Fibroblast of skin of right biceps (primary cell): ENCODE data around the gene GNPAT.
"Not testable (repeated sequence)": the region's sequence is repeated elsewhere in the genome, so short reads cannot be mapped to it uniquely, and the experiment has no call there.

Experiments
- DNase-seq: peaks from one replicate; pipeline ENCODE4 v3.0.0-alpha.2; 2013

The GNPAT gene

DNA sequence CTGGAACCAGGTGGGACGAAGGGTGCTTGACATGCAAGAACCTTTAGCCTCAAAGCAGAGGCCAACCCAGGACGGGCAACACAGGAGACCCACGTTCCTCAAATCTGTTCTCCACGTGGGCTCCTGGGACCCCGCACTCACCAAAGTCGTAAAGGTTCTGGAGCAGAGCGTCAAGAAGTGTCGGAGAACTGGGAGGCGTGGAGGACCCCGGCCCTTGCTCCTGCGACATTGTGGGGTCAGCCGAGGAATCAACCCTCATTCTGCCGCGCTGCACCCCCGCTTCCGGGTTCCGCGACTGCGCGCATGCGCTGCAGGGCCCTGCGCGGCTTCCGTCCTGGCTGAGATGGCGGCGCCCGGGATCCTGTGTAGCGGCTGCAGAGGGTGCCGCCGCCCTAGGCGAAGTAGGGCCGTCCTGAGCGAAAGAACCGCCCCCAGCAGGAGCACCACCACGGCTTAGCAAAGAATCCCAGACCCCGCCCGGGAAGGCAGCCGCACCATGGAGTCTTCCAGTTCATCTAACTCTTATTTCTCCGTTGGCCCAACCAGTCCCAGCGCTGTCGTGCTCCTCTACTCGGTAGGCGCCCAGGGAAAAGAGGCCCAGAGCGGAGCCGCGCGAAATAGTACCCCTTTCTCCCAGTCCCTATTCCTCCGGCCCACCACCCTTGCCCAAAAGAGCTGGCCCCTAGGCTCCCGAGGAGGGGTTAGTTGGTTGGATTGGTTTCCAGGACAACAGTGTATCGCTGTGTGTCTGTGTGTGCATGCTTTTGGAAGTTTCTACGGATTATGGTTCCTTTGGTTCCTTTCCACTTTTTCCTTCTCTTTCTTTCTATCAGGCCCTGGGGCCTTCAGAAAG is at the start of gene GNPAT:
TSS of gene GNPAT (plus strand) at position 330 of the 853 bp plus-strand sequence. CDS start at position 497, 167 bp downstream.
- peak; percentile 87 for DNase-seq

DNA sequence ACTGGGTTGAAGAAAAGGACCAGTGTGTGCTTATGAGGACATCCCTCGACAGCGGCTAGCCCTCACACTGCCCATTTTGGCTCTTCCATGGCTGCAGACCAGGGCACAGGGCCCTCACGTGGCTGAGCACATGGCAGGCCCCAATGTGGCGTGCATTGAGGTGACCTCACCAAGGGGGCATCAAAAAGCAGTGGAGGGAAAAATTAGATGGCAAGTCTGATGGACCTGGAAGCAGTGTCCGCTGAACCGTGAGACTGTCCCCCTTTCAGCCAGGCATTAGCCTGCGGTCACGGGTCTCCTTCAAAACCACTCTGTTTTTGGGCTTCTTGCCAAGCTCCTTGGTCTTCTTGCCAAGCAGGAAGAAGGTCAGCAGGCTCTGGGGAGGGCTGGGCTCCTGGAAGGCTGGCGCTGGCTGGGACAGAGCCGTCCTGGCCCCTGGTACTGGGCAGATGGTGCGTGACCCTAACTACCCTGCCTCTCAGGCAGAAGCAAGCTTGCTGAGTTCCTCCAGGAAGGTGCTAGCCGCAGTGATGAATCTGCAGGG is 48.3 kb upstream of the GNPAT start:
- no peak for DNase-seq

DNA sequence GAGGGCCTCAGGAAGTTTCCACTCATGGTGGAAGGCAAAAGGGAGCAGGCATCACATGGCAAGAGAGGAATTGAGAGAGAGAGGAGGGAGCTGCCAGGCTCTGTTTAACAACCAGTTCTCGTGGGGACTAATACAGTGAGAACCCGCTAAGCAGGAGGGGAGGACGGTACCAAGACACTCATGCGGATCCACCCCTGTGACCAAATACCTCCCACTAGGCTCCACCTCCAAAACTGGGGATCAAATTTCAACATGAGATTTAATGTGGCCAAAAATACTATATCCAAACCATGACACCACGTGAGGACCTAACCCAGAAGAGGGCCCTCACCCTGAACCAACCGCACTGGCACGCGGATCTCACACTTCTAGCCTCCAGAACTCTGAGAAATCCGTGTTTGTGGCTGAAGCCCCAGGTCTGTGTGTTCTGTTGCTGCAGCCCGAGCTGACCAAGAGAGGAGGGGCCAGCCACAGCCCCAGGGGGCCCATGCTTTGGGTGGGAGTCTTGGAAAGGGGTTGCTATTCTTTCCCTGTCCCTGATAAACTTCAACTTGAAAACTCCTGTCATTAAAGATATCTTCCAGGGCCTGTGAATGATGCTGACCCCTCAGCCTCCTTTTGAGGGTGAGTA is 47.2 kb upstream of the GNPAT start:
- DNase-seq: no peak

- no peak for DNase-seq
Observed at GRCh38 chr1:231194476-231194842, 46.6 kb upstream of the GNPAT start.

DNA sequence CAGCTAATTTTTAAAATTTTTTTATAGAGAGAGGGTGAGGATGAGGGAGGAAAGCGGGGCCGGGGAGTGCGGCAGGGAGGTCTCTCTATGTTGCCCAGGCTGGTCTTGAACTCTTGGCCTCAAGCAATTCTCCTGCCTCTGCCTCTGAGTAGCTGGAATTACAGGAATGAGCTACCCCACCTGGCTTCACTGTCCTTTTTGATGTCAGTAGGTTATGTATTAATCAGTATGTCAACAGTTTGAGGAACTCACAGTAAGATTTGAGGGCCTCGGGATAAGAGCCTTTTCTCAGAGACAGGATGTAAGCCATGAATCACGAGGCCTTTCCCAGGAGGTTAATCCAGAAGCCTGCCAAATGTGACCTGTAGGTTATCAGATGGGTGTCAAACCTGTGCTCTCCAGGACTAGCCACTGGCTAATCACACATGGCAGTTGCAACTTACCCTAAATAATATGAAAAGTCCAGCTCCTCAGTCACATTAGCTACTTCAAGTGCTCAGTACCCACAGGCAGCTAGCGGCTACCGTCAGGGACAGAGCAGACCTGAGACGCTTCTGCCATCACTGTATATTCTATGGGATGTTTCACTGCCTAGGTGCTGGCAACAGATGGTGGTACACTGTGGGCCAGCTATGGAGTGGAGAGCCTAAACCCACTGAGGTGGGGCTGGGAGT is 46.0 kb upstream of the GNPAT start:
- DNase-seq: peak; percentile 22

DNA sequence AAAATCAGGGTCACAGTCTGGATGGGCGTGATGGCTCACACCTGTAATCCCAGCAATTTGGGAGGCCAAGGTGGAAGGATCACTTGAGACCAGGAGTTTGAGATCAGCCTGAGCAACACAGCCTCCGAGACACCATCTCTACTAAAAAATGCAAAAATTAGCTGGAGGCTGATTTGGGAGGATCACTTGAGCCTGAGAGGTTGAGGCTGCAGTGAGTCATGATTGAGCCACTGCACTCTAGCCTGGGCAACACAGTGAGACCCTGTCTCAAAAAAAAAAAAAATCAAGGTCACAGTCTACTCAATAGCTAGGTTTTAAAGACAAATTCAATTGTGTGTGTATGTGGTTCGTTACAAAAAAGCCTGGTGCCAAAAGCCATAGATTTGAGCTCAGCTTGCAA is 44.7 kb upstream of the GNPAT start:
- no peak for DNase-seq

GRCh38 chr1:231196728-231197127 is 44.3 kb upstream of the GNPAT start:
- DNase-seq: no peak

- DNase-seq: no peak
Observed at GRCh38 chr1:231199868-231200267, 41.1 kb upstream of the GNPAT start.

DNA sequence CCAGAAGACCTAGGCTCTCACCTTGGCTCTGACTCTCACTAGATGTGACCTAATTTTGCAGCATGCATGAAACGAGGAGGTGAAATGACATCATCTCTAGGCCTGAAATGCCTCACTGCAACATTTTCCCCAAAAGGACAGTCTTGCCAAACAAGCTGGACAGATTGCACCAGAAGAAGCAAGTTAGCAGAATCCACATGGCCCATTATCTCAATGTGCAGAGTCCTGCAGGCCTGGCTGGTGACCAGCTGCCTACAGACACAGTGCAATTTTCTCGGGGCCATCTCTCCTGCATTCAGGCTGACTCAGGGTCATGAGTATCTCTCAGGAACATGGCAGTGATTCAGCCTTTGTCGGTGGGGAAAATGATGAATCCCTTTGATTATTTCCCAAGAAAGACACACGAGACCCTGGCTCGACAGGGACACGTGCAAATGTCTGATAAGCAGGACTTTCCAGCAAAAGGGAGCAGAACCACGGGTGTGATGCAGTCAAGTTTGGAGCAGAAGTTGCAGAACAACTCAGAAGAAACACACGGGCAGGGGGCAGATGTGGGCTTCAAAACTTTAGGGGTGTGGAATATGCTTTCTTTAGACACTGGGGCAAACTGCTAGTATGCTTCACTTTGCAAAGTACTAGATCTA is 40.5 kb upstream of the GNPAT start:
- DNase-seq: peak; percentile 62

DNA sequence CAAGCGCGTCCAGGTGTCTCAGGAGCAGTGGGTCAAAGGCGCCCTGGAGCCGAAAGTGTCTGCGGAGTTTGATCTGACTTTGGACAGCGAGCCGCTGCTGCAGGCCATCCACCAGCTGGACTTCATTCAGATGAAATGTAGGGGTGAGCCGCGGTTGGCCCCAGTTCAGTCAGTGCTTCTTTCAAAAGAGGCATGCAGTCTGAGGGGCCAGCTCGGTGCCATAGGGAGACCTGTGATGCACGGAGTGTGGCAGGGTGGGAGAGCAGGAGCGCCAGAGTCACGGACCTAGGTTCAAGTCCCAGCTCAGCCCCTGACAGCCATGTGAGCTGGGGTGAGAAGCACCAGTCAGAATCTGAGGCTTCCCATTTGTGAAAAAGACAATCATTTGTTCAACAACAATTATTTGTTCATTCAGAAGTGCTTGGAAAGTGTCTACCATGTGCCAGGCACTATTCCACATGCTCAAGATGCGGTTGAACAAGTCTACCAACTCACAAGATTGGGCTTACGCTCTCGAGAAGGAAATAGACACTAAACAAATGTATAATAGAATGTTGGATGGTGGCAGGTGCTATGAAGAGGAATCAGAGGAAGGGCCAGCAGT is 39.5 kb upstream of the GNPAT start:
- no peak for DNase-seq

GRCh38 chr1:231201979-231202633 is 38.9 kb upstream of the GNPAT start:
- DNase-seq: no peak

- DNase-seq: no peak
Observed at GRCh38 chr1:231203259-231204057, 37.6 kb upstream of the GNPAT start.

DNA sequence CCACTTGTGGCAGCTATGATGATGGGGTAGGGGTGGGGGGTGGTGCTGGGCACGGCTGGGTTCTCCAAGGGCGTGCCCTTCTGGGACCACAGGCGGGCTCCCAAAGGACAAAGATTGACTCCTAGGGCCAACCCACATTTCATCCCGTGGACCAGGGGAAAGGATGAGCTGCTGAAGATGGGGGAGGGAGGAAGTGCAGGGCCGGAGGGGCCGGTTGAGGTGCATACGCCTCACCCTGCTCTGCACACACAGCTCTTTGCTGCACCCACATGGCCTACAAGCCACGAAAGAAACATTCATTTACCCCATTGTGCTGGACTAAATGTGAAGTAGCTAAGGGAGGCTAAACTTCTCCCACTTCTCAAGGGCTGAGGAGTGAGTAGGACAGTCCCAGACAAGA is 34.2 kb upstream of the GNPAT start:
- DNase-seq: peak; percentile 28

- no peak for DNase-seq
Observed at GRCh38 chr1:231207437-231207836, 33.6 kb upstream of the GNPAT start.

- DNase-seq: no peak
Observed at GRCh38 chr1:231208980-231209379, 32.0 kb upstream of the GNPAT start.

- no peak for DNase-seq
Observed at GRCh38 chr1:231209531-231209930, 31.5 kb upstream of the GNPAT start.

DNA sequence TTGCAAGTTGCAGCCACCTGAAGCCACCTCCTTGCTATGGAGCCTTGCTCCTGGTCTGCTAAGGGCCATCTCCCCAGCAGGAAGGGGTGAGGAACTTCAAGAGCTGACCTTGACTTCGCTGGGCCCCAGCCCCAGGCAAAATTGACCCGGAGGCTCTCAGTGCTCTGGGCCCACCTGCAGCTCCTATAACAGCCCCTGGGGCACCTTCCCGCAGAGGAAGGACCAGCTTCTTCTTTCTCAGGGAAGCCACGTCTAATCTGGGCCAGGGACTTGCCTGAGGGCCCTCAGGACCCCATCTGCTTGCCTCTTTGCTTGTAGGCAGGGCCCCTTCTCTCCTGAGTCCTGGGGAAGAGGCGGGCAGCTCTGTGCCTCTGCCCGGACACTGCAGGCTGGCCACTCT is 30.9 kb upstream of the GNPAT start:
- no peak for DNase-seq

DNA sequence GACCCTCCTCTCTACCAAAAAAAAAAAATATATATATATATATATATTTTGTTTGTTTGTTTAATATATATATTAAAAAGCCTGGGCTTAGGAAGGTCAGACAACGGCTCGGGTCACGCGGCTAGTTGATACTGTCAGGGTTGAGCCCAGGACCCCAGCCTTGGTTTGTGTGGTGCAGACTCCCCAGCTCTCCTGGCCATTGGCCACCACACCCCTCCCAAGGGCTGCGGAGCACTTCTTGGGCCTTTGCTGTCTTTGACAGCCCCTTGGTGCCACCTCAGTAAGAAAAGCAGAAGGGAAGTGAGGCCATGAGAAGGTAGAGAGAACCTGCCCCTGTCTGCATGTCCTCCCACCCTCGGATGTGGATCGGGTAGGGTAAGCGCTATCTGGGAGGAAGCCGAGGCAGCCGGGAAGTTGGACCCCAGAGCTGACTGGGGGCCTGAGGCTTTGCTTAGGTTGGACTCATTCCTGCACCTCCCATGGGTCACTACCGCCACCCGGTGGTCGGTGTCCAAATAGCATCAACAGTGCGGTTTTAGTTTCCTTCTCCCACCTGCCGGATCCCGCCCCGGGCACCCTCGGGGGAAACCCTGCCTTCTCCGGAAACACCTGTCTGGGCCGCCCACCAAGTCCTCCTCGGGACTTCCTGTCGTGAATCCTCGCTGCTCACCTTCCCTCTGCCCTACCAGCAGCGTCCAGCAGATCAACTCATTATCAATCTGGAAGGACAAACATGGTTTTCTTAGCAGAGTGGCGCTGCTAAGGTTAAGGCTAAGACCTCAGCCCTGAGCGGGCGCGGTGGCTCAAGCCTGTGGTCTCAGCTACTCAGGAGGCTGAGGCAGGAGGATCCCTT is 29.8 kb upstream of the GNPAT start:
- peak; percentile 60 for DNase-seq

- not testable (repeated sequence) for DNase-seq
Observed at GRCh38 chr1:231212301-231212700, 28.7 kb upstream of the GNPAT start.
